WTC11 (cell line): ENCODE data around the gene ODAD4. TPM values are rescaled to one million over a fixed set of nuclear protein-coding genes. Genes with fewer than 3 reads are reported as not detected.
A peak's percentile ranks its signal among the peaks of the same experiment; 100 is the strongest.
"Not testable (repeated sequence)": the region's sequence is repeated elsewhere in the genome, so short reads cannot be mapped to it uniquely, and the experiment has no call there.

Experiments
- ATAC-seq: fragments of 200-7000 bp; cut with Tn5 transposase; 2 replicates; pipeline ENCODE4 v1.10.0; 2021; ENCODE audit warnings: mild to moderate bottlenecking, moderate library complexity
- CTCF ChIA-PET: fragments of 300-600 bp; sonication (Branson Sonifier 250); formaldehyde crosslinking; loops from one replicate; lab custom pipeline; 2021; ENCODE audit warnings: antibody characterized with exemption; lab: Charles Lee
- POLR2A ChIA-PET: fragments of 350-600 bp; sonication (Branson Sonifier 250); formaldehyde crosslinking; loops from one replicate; lab custom pipeline; 2021; ENCODE audit warnings: antibody characterized with exemption; lab: Charles Lee
- DNase-seq: peaks from one replicate; pipeline ENCODE4 v3.0.0; 2021; ENCODE audit warnings: low spot score
- H3K27ac Mint-ChIP-seq: 2 replicates; pipeline ENCODE4 v1.8.0; 2021; ENCODE audit warnings: mixed read lengths
- H3K27me3 Mint-ChIP-seq: 2 replicates; pipeline ENCODE4 v1.8.0; 2021; ENCODE audit warnings: low read depth, mild to moderate bottlenecking, moderate library complexity, mixed read lengths
- H3K36me3 Mint-ChIP-seq: 2 replicates; pipeline ENCODE4 v1.8.0; 2021; ENCODE audit warnings: mixed read lengths
- H3K4me1 Mint-ChIP-seq: 2 replicates; pipeline ENCODE4 v1.8.0; 2022; ENCODE audit warnings: mixed read lengths
- H3K4me3 Mint-ChIP-seq: 2 replicates; pipeline ENCODE4 v1.8.0; 2021; ENCODE audit warnings: mild to moderate bottlenecking, moderate library complexity, mixed read lengths
- H3K9me3 Mint-ChIP-seq: 2 replicates; pipeline ENCODE4 v1.8.0; 2021; ENCODE audit warnings: mixed read lengths
- AFF4 ChIP-seq: sonication (generic); formaldehyde crosslinking; IDR thresholded peaks from 2 replicates; pipeline ENCODE4 v1.8.1; 2023; ENCODE audit warnings: mild to moderate bottlenecking, missing genetic modification reagents, borderline replicate concordance
- ATF1 ChIP-seq: sonication (generic); formaldehyde crosslinking; IDR thresholded peaks from 2 replicates; pipeline ENCODE4 v1.8.1; 2023; ENCODE audit warnings: mild to moderate bottlenecking, moderate library complexity, missing genetic modification reagents
- EMX1 ChIP-seq: fragments of 250-450 bp; sonication (Bioruptor Pico); IDR thresholded peaks from 2 replicates; pipeline ENCODE4 v1.8.0; 2021; ENCODE audit warnings: mild to moderate bottlenecking
- ESRRA ChIP-seq: sonication (generic); formaldehyde crosslinking; IDR thresholded peaks from 2 replicates; pipeline ENCODE4 v1.8.1; 2022; ENCODE audit warnings: mild to moderate bottlenecking, missing genetic modification reagents, borderline replicate concordance
- GABPB1 ChIP-seq: sonication (generic); formaldehyde crosslinking; IDR thresholded peaks from 2 replicates; pipeline ENCODE4 v1.8.1; 2023; ENCODE audit warnings: mild to moderate bottlenecking, missing genetic modification reagents
- IRF2 ChIP-seq: sonication (generic); formaldehyde crosslinking; IDR thresholded peaks from 2 replicates; pipeline ENCODE4 v1.8.0; 2022; ENCODE audit warnings: low read depth, missing genetic modification reagents, borderline replicate concordance
- MYBL2 ChIP-seq: sonication (generic); formaldehyde crosslinking; IDR thresholded peaks from 2 replicates; pipeline ENCODE4 v1.8.1; 2023; ENCODE audit warnings: mild to moderate bottlenecking, moderate library complexity, missing genetic modification reagents
- RORB ChIP-seq: fragments of 250-450 bp; sonication (Bioruptor Pico); IDR thresholded peaks from 2 replicates; pipeline ENCODE4 v1.9.0; 2021; ENCODE audit warnings: mild to moderate bottlenecking
- ZNF512 ChIP-seq: sonication (generic); formaldehyde crosslinking; IDR thresholded peaks from 2 replicates; pipeline ENCODE4 v1.8.1; 2022; ENCODE audit warnings: missing genetic modification reagents, borderline replicate concordance
- total RNA-seq: library from RNA; stranded (reverse); gene quantifications from 3 replicates; pipeline ENCODE4 v1.2.3, GENCODE V29; 2021

Gene ODAD4
- total RNA-seq, 1 experiment from 2014 or later, result 1.9 TPM

GRCh38 chr17:41928693-41929251, 1.6 kb upstream of the ODAD4 start (continued):
- TF ChIP-seq EMX1 (CRISPR knock-in tag) (no peak), AFF4 (CRISPR knock-in tag) (no peak)

- ChIA-PET POLR2A (interaction anchor here (0.6 to 2.5 kb wide), 12 partner anchors 12 to 740 kb away, joined by 3 to 13 read pairs (median 5); partner anchors contain the start of genes ACLY, CNP, DNAJC7 and JUP), CTCF (interaction anchor here (0.6 to 5.2 kb wide), 26 partner anchors 8 to 733 kb away, joined by 3 to 56 read pairs (median 3); partner anchors contain the start of genes ACLY, CNP, DNAJC7 and EIF1)
- DNase-seq, H3K36me3 Mint-ChIP-seq, ATAC-seq, H3K9me3 Mint-ChIP-seq, H3K27me3 Mint-ChIP-seq: not testable (repeated sequence)
- peaks cover 14% of the 10 kb centered on the region for H3K4me1 Mint-ChIP-seq
- peak overlapping the region; percentile 99; the same call in 1 of the 2 replicates for H3K27ac Mint-ChIP-seq
- H3K4me3 Mint-ChIP-seq, result peak overlapping the region; percentile 96
These were observed 378 bp downstream of the ODAD4 start for GRCh38 chr17:41930833-41931156.

DNA sequence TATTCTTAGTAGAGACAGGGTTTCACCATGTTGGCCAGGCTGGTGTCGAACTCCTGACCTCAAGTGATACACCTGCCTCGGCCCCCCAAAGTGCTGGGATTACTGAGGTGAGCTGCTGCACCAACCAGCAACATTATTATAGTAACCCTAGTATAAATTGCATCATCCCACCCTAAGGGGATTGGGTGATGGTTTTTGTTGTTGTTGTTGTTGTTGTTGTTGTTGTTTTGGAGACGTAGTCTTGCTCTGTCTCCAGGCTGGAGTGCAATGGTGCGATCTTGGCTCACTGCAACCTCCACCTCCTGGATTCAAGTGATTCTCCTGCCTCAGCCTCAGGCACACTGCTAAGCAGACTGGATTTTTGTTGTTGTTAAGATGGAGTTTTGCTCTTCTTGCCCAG, 1.3 kb downstream of the ODAD4 start:
- not testable (repeated sequence) for H3K27ac Mint-ChIP-seq, H3K27me3 Mint-ChIP-seq, ATAC-seq, H3K36me3 Mint-ChIP-seq, H3K9me3 Mint-ChIP-seq, DNase-seq
- peak; percentile 57; the same call in 1 of the 2 replicates for TF ChIP-seq GABPB1
- Mint-ChIP-seq H3K4me1 (peaks cover 14% of the 10 kb centered on the region), H3K4me3 (peak overlapping the region; percentile 96; the same call in 1 of the 2 replicates)
- ChIA-PET POLR2A (interaction anchor here (2.5 kb wide), 1 partner anchor 13 kb away, joined by 13 read pairs; the partner anchor contains the start of gene ACLY), CTCF (interaction anchor here (1.7 kb wide), 1 partner anchor 131 kb away, joined by 3 read pairs; no protein-coding TSS in a partner anchor)

- ATAC-seq, result no peak
These were observed 2.5 kb downstream of the ODAD4 start for GRCh38 chr17:41932816-41933389.

GRCh38 chr17:41935641-41936040, 5.2 kb downstream of the ODAD4 start:
- no peaks in the 10 kb centered on the region; the same call in 1 of the 2 replicates for H3K27me3 Mint-ChIP-seq
- ATAC-seq, result no peak

More at GRCh38 chr17:41932816-41933389, 2.5 kb downstream of the ODAD4 start:
- no peak overlapping the region for H3K4me3 Mint-ChIP-seq
- no peaks in the 10 kb centered on the region for H3K9me3 Mint-ChIP-seq
- H3K27ac Mint-ChIP-seq, result no peak overlapping the region
- peaks cover 14% of the 10 kb centered on the region for H3K4me1 Mint-ChIP-seq
- no peaks in the 10 kb centered on the region for H3K36me3 Mint-ChIP-seq
- TF ChIP-seq ESRRA, result no peak
- TF ChIP-seq ATF1 (CRISPR knock-in tag), result no peak
- TF ChIP-seq MYBL2 (CRISPR knock-in tag), result no peak
- DNase-seq, result no peak
- ChIA-PET POLR2A (interaction anchor here (0.7 kb wide), 1 partner anchor 91 kb away, joined by 6 read pairs; no protein-coding TSS in a partner anchor), CTCF (interaction anchor here (0.6 to 1.2 kb wide), 5 partner anchors 25 to 198 kb away, joined by 3 to 4 read pairs (median 3); no protein-coding TSS in a partner anchor)
- H3K27me3 Mint-ChIP-seq, result no peaks in the 10 kb centered on the region; the same call in 1 of the 2 replicates

More at GRCh38 chr17:41935641-41936040, 5.2 kb downstream of the ODAD4 start:
- no peak for DNase-seq
- H3K36me3 Mint-ChIP-seq, result no peaks in the 10 kb centered on the region
- no peaks in the 10 kb centered on the region for H3K9me3 Mint-ChIP-seq
- POLR2A ChIA-PET, result no interaction called here
- no peak for TF ChIP-seq RORB (CRISPR knock-in tag)
- TF ChIP-seq ZNF512, result no peak
- no peak for TF ChIP-seq IRF2 (CRISPR knock-in tag)
- TF ChIP-seq, all 79 proteins: peak for 0
- CTCF ChIA-PET, result no interaction called here
- Mint-ChIP-seq H3K4me3 (no peak overlapping the region), H3K27ac (peak overlapping the region; percentile 53; the same call in 1 of the 2 replicates), H3K4me1 (0 out of 2 replicates have a peak, but pooled peaks cover 4% of the 10 kb centered on the region)
